Stimulated activated CD8-positive, alpha-beta memory T cell treated with anti-CD3 and anti-CD28 coated beads, Interleukin-15, amount 100 ng/mL, for 4 hours (primary cell): ENCODE results near the gene QRICH2.
"Not testable (repeated sequence)": the region's sequence is repeated elsewhere in the genome, so short reads cannot be mapped to it uniquely, and the experiment has no call there.

Source experiments
- DNase-seq, 2 donors: peaks; one replicate each; pipeline ENCODE4 v3.0.0-alpha.2; 2020; ENCODE audit warnings: low read depth in 2 of 2

The QRICH2 gene

DNA sequence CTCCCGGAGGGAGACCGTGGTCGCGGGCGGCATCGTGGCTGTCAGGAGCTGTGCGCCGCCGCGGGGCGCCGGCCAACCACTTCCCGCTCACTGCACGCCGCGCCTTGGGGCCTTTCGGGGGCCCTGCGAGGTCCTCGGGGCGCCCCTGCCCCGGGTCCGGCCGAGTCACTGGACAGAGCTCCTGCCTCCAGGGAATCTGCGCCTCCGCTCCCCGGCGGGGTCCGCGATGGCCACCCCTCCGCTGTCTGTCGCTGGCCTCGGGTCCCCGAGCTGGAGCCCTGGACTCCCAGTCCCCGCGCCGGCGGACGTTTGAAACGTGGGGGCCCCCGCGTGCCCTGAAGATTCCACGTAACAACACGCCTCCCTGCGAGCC is at the start of gene QRICH2:
TSS of gene QRICH2 (minus strand) at position 311 of the 373 bp plus-strand sequence. CDS start at position 33, 278 bp downstream.
- DNase-seq = no peak

GRCh38 chr17:76357597-76358158 is 49.6 kb upstream of the QRICH2 start:
- no peak for DNase-seq

- DNase-seq = no peak
Measured at GRCh38 chr17:76356803-76357456, 48.9 kb upstream of the QRICH2 start.

DNA sequence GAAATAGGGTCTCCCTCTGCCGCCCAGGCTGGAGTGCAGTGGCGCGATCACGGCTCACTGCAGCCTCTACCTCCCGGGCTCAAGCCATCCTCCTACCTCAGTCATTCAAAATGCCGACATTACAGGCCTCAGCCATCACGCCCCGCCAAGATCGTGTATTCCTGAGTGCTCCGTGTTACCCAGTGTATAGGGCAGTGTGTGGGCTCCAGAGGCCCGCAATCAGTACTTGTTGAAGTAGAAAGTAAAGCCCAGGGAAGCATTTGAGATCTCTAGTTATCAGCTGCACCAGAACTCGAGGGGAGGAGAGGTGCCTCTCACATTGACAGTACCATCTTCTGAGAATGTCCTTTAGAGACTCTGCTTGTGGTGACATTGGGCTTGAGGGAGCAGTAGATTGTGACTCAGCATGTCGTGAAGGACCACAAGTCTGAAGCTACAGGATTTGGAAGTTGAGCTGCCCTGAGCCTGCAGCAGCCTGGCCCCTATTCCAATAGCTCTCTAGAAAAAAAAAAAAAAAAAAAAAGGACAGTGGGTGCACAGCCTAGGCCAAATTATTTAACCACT is 46.8 kb upstream of the QRICH2 start:
- no peak for DNase-seq

GRCh38 chr17:76354317-76354729 is 46.2 kb upstream of the QRICH2 start:
- no peak for DNase-seq

- DNase-seq = peak; percentile 61 to 69
Measured at GRCh38 chr17:76353599-76354316, 45.7 kb upstream of the QRICH2 start, which contains the start of gene PRPSAP1. Gene PRPSAP1 (minus strand): TSS chr17:76353916. CDS start chr17:76353703, 213 bp downstream.

- peak in 1 of 2 donors; percentile 1 for DNase-seq
Measured at GRCh38 chr17:76353004-76353598, 45.0 kb upstream of the QRICH2 start.

GRCh38 chr17:76351526-76352071 is 43.5 kb upstream of the QRICH2 start:
- no peak for DNase-seq

- no peak for DNase-seq
Measured at GRCh38 chr17:76350463-76350862, 42.4 kb upstream of the QRICH2 start.

- DNase-seq = not testable (repeated sequence)
Measured at GRCh38 chr17:76346936-76347335, 38.9 kb upstream of the QRICH2 start.

DNA sequence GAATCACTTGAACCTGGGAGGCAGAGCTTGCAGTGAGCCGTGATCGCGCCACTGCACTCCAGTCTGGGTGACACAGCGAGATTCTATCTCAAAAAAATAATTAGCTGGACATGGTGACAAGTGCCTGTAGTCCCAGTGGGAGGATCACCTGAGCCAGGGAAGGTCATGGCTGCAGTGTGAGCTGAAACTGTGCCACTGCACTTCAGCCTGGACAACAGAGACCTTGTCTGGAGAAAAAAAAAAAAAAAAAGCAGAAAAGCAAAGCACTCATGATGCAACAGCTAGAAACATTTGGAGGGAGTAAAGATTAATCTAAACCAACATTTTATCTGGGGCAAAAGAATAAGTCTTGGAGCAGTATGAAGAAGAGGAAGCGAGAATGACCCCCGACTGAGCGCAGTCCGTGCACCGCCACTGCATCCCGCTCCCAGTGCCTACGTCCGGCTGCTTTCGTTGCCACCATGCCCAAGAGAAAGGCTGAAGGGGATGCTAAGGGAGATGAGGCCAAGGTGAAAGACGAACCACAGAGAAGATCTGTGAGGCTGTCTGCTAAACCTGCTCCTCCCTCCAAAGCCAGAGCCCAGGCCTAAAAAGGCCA is 37.4 kb upstream of the QRICH2 start:
- DNase-seq = no peak

DNA sequence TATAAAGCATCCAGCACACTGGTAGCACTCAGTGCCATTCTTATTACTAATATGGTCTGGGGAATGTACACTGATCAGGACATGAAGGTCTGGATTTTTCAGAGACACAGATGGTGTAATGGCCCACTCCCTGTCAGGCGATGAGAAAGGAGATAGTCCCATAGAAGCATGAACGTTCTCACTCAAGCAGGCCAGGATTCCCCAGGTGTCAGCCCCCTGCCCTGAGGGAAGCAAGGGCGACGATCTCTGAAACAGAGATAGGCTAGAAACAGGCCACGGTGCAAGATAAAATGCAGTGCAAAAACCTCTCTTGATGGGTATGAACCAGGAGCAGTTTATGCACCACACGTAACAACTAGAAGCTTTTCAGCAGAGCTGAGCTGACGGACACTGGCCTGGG is 35.0 kb upstream of the QRICH2 start:
- DNase-seq = no peak

- DNase-seq = no peak
Measured at GRCh38 chr17:76341301-76341700, 33.2 kb upstream of the QRICH2 start.

DNA sequence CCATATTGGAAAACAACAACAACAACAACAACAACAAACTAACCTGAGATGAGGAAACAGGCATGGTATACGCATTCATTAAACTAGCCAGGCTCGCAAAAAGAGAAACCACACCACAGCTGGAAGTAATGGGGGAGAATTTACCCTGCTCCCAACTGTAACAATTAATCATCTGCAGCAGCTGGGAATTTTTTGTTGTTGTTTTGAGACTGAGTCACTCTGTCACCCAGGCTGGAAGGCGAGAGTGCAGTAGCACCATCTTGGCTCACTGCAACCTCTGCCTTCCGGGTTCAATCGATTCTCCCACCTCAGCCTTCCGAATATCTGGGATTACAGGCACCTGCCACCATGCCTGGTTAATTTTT is 29.3 kb upstream of the QRICH2 start:
- no peak for DNase-seq

DNA sequence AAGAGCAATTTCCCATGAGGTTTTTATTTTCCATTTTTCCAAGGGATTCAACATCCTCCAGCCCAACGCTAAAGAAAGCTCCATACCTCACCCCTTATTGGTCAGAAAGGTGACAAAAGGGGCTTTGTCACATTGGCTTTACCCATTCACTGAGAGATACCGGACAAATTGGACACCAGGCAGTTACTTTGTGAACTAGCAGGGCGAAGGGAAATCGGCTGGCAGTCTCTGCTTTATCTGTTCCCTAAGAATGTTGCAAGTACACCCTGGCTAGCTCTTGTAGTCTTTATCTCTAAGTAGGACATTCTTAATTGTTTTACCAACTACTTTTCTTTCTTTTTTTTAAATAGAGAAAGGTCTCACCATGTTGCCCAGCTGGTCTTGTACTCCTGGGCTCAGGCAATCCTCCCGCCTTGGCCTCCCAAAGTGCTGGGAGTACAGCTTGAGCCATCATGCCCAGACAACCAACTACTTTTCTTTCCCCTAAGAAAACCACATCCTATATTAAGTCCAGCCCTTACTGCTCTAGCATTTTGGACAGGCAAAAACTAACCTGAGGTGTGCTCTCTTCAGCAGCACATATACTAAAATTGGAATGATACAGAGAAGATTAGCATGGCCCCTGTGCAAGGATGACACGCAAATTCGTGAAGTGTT is 28.8 kb upstream of the QRICH2 start:
- no peak for DNase-seq

DNA sequence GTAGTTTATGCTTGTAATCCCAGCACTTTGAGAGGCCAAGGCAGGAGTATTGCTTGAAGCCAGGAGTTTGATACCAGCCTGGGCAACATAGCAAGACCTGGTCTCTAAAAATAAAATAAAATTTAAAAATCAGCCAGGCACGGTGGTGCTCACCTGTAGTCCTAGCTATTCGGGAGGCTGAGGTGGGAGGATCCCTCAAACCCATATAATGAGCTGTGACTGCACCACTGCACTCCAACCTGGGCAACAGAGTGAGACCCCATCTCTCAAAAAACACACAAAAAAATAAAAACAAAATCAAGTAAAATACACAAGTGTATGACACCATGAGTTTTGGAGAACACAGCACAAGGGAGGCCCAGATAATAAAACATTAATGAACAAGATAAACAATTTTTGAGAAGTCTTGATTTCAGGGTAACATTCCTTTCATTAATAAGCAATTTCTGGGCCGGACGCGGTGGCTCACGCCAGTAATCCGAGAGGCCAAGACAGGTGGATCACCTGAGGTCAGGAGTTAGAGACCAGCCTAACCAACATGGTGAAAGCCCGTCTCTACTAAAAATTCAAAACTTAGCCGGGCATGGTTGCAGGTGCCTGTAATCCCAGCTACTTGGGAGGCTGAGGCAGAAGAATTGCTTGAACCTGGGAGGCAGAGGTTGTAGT is 27.8 kb upstream of the QRICH2 start:
- DNase-seq = no peak

DNA sequence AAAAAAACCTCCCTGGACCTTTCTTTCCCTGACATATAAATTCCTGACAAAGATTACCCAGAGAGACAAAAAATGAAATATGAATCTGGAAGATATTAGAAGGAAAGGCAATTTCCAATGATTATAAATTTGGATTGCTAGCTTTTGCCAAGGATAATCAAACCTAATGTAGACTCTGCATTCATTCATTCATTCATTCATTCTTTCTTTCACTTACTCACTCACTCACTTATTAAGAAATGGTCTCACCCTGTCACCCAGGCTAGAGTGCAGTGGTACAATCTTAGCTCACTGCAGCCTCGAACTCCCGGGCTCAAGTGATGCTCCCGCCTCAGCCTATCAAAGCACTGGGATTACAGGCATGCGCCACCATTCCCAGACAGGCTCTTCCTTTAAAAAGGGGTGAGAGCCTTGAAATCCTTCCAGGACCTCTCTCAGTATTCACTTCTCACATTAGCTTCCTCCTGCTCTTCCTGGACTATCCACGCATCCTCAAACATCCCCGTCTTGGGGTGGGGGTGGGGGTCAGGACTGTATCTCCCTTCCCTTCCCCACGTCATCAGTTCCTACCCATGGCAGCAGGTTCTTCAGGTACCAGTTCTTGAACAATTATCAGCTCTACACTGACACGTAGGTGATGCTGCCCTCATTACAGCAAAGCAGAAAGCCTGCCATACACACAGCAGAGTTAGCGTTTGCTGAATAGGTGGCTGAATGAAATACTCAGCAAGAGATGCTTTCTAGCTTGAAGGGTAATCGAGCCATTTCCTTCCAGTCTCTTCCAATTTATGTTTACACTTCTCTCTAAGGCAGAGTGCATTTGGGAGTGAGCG is 25.8 kb upstream of the QRICH2 start:
- no peak for DNase-seq

- no peak for DNase-seq
Measured at GRCh38 chr17:76331083-76331482, 23.0 kb upstream of the QRICH2 start.

GRCh38 chr17:76329664-76330063 is 21.6 kb upstream of the QRICH2 start:
- DNase-seq = no peak

- DNase-seq = no peak
Measured at GRCh38 chr17:76327696-76328095, 19.6 kb upstream of the QRICH2 start.
